Activated T-helper 17 cell treated with anti-CD3 and anti-CD28 coated beads, Interleukin-2, amount 50 U/mL, for 72 hours (primary cell): ENCODE results near the gene WHRN. TPM values are rescaled to one million over a fixed set of nuclear protein-coding genes. Genes with fewer than 3 reads are reported as not detected.

Experiments used
- ATAC-seq: fragments of 150-1000 bp; cut with Tn5 transposase; replicated peaks from 2 replicates; pipeline ENCODE4 v1.10.0; 2021; ENCODE audit warnings: mild to moderate bottlenecking, moderate library complexity
- H3K27ac Mint-ChIP-seq: one replicate; pipeline ENCODE4 v1.8.0; 2022; ENCODE audit warnings: mixed read lengths
- H3K27me3 Mint-ChIP-seq: one replicate; pipeline ENCODE4 v1.8.0; 2022; ENCODE audit warnings: mixed read lengths
- H3K36me3 Mint-ChIP-seq: one replicate; pipeline ENCODE4 v1.8.0; 2022; ENCODE audit warnings: low read depth, mild to moderate bottlenecking, mixed read lengths
- H3K4me1 Mint-ChIP-seq: one replicate; pipeline ENCODE4 v1.8.0; 2022; ENCODE audit warnings: mixed read lengths
- H3K4me3 Mint-ChIP-seq: one replicate; pipeline ENCODE4 v1.8.0; 2022; ENCODE audit warnings: mild to moderate bottlenecking, mixed read lengths
- H3K9me3 Mint-ChIP-seq: one replicate; pipeline ENCODE4 v1.8.0; 2022; ENCODE audit warnings: mixed read lengths
- total RNA-seq, 2 donors: library from RNA; stranded (reverse); gene quantifications; one replicate each; pipeline ENCODE4 v1.2.3, GENCODE V29; 2022

Gene WHRN
- total RNA-seq, 2 donors from 2014 or later = 4.0 to 29.1 TPM

- no peaks in the 10 kb centered on the region for H3K4me1 Mint-ChIP-seq
- no peaks in the 10 kb centered on the region for H3K36me3 Mint-ChIP-seq
- H3K27ac Mint-ChIP-seq = no peak overlapping the region
- peaks cover 28% of the 10 kb centered on the region for H3K27me3 Mint-ChIP-seq
- H3K9me3 Mint-ChIP-seq = no peaks in the 10 kb centered on the region
- no peak overlapping the region for H3K4me3 Mint-ChIP-seq
- ATAC-seq = no peak
Observed at GRCh38 chr9:114524247-114524681, 19.0 kb upstream of the WHRN start.

GRCh38 chr9:114522847-114523246 lies 17.6 kb upstream of the WHRN start:
- Mint-ChIP-seq H3K36me3 (no peaks in the 10 kb centered on the region), H3K9me3 (no peaks in the 10 kb centered on the region), H3K4me1 (no peaks in the 10 kb centered on the region), H3K27ac (no peak overlapping the region), H3K4me3 (no peak overlapping the region), H3K27me3 (peaks cover 28% of the 10 kb centered on the region)
- no peak for ATAC-seq

GRCh38 chr9:114522286-114522685 lies 17.0 kb upstream of the WHRN start:
- no peak for ATAC-seq
- Mint-ChIP-seq H3K27me3 (peaks cover 24% of the 10 kb centered on the region), H3K36me3 (no peaks in the 10 kb centered on the region), H3K4me3 (no peak overlapping the region), H3K9me3 (no peaks in the 10 kb centered on the region), H3K27ac (no peak overlapping the region), H3K4me1 (no peaks in the 10 kb centered on the region)

GRCh38 chr9:114521846-114522245 lies 16.6 kb upstream of the WHRN start:
- peaks cover 24% of the 10 kb centered on the region for H3K27me3 Mint-ChIP-seq
- no peaks in the 10 kb centered on the region for H3K4me1 Mint-ChIP-seq
- H3K9me3 Mint-ChIP-seq = no peaks in the 10 kb centered on the region
- no peak for ATAC-seq
- no peaks in the 10 kb centered on the region for H3K36me3 Mint-ChIP-seq
- H3K27ac Mint-ChIP-seq = no peak overlapping the region
- H3K4me3 Mint-ChIP-seq = no peak overlapping the region

GRCh38 chr9:114518599-114519022 lies 13.3 kb upstream of the WHRN start:
- no peaks in the 10 kb centered on the region for H3K9me3 Mint-ChIP-seq
- no peak overlapping the region for H3K4me3 Mint-ChIP-seq
- H3K27ac Mint-ChIP-seq = no peak overlapping the region
- H3K36me3 Mint-ChIP-seq = no peaks in the 10 kb centered on the region
- H3K27me3 Mint-ChIP-seq = peaks cover 30% of the 10 kb centered on the region
- ATAC-seq = no peak
- H3K4me1 Mint-ChIP-seq = no peaks in the 10 kb centered on the region

- Mint-ChIP-seq H3K27me3 (peaks cover 30% of the 10 kb centered on the region), H3K4me3 (no peak overlapping the region), H3K36me3 (no peaks in the 10 kb centered on the region), H3K27ac (no peak overlapping the region), H3K4me1 (no peaks in the 10 kb centered on the region), H3K9me3 (no peaks in the 10 kb centered on the region)
- ATAC-seq = no peak
Observed at GRCh38 chr9:114518120-114518519, 12.8 kb upstream of the WHRN start.

- no peaks in the 10 kb centered on the region for H3K36me3 Mint-ChIP-seq
- no peak overlapping the region for H3K4me3 Mint-ChIP-seq
- no peak overlapping the region for H3K27ac Mint-ChIP-seq
- H3K27me3 Mint-ChIP-seq = peaks cover 29% of the 10 kb centered on the region
- H3K9me3 Mint-ChIP-seq = no peaks in the 10 kb centered on the region
- H3K4me1 Mint-ChIP-seq = no peaks in the 10 kb centered on the region
- ATAC-seq = peak; percentile 76
Observed at GRCh38 chr9:114516913-114517312, 11.6 kb upstream of the WHRN start.

GRCh38 chr9:114515528-114515927 lies 10.3 kb upstream of the WHRN start:
- Mint-ChIP-seq H3K27me3 (peaks cover 26% of the 10 kb centered on the region), H3K4me3 (no peak overlapping the region), H3K27ac (no peak overlapping the region), H3K9me3 (no peaks in the 10 kb centered on the region), H3K4me1 (no peaks in the 10 kb centered on the region), H3K36me3 (no peaks in the 10 kb centered on the region)
- no peak for ATAC-seq

- Mint-ChIP-seq H3K4me1 (no peaks in the 10 kb centered on the region), H3K36me3 (no peaks in the 10 kb centered on the region), H3K4me3 (no peak overlapping the region), H3K27ac (no peak overlapping the region), H3K27me3 (peaks cover 25% of the 10 kb centered on the region), H3K9me3 (no peaks in the 10 kb centered on the region)
- no peak for ATAC-seq
Observed at GRCh38 chr9:114513959-114514267, 8.6 kb upstream of the WHRN start.

- no peak for ATAC-seq
Observed at GRCh38 chr9:114513055-114513958, 8.0 kb upstream of the WHRN start.

GRCh38 chr9:114511978-114512874 lies 7.0 kb upstream of the WHRN start:
- no peak for ATAC-seq
- Mint-ChIP-seq H3K4me1 (no peaks in the 10 kb centered on the region), H3K36me3 (no peaks in the 10 kb centered on the region), H3K4me3 (no peak overlapping the region), H3K9me3 (no peaks in the 10 kb centered on the region), H3K27ac (no peak overlapping the region), H3K27me3 (peaks cover 26% of the 10 kb centered on the region)

More at GRCh38 chr9:114513055-114513958, 8.0 kb upstream of the WHRN start:
- H3K4me1 Mint-ChIP-seq = no peaks in the 10 kb centered on the region
- no peaks in the 10 kb centered on the region for H3K36me3 Mint-ChIP-seq
- no peak overlapping the region for H3K4me3 Mint-ChIP-seq
- H3K27ac Mint-ChIP-seq = peak overlapping the region; percentile 23
- H3K27me3 Mint-ChIP-seq = peaks cover 26% of the 10 kb centered on the region
- no peaks in the 10 kb centered on the region for H3K9me3 Mint-ChIP-seq

GRCh38 chr9:114507726-114508125 lies 2.5 kb upstream of the WHRN start:
- H3K4me1 Mint-ChIP-seq = no peaks in the 10 kb centered on the region
- ATAC-seq = no peak
- H3K27me3 Mint-ChIP-seq = peaks cover 8% of the 10 kb centered on the region
- H3K4me3 Mint-ChIP-seq = no peak overlapping the region
- no peaks in the 10 kb centered on the region for H3K36me3 Mint-ChIP-seq
- no peaks in the 10 kb centered on the region for H3K9me3 Mint-ChIP-seq
- no peak overlapping the region for H3K27ac Mint-ChIP-seq

- no peak for ATAC-seq
- Mint-ChIP-seq H3K27me3 (peaks cover 3% of the 10 kb centered on the region), H3K9me3 (no peaks in the 10 kb centered on the region), H3K4me1 (no peaks in the 10 kb centered on the region), H3K27ac (peak overlapping the region; percentile 82), H3K36me3 (no peaks in the 10 kb centered on the region), H3K4me3 (peak overlapping the region; percentile 75)
Observed at GRCh38 chr9:114506082-114506390, 763 bp upstream of the WHRN start.

- H3K4me1 Mint-ChIP-seq = no peaks in the 10 kb centered on the region
- H3K27ac Mint-ChIP-seq = peak overlapping the region; percentile 28
- H3K36me3 Mint-ChIP-seq = no peaks in the 10 kb centered on the region
- peak; percentile 58 for ATAC-seq
- H3K4me3 Mint-ChIP-seq = peak overlapping the region; percentile 75
- H3K9me3 Mint-ChIP-seq = no peaks in the 10 kb centered on the region
- peaks cover 3% of the 10 kb centered on the region for H3K27me3 Mint-ChIP-seq
Observed at GRCh38 chr9:114504341-114505186, 709 bp downstream of the WHRN start.
